ENCODE data around the gene LRRTM1. TPM values are rescaled to one million over a fixed set of nuclear protein-coding genes. Genes with fewer than 3 reads are reported as not detected.

LRRTM1 gene
- polyA plus RNA-seq, 1 of the 3 experiments (the other 2 are of a cell fraction), result 1.6 TPM

GRCh38 chr2:80300954-80301353 lies 3.6 kb downstream of the LRRTM1 start:
- no peaks in the 10 kb centered on the region for H3F3A ChIP-seq (replicated peaks; ENCODE audit: insufficient read depth)
- no peak overlapping the region for H3K27ac ChIP-seq (ENCODE audit: low read depth in 2 of 2, low read length in 1 of 2)
- H3K9ac ChIP-seq, result no peak overlapping the region
- H3K4me1 ChIP-seq (ENCODE audit: control insufficient read depth in 1 of 2, insufficient read depth in 2 of 2, low read depth in 1 of 2, low read length in 1 of 2), result peaks cover 0 to 24% of the 10 kb centered on the region in 2 experiments; a peak in 1 of 4 replicates
- H3K27me3 ChIP-seq (ENCODE audit: insufficient read depth), result peaks cover 32% of the 10 kb centered on the region
- H2AFZ ChIP-seq (ENCODE audit: low read depth), result no peak overlapping the region
- no peaks in the 10 kb centered on the region for H3K36me3 ChIP-seq (replicated peaks in 1 of 2; ENCODE audit: control insufficient read depth in 1 of 2, insufficient read depth in 2 of 2, low read length in 1 of 2)
- DNase-seq, result no peak
- H3K4me2 ChIP-seq, result no peak overlapping the region
- POLR2A ChIA-PET, result no interaction called here
- H3K4me3 ChIP-seq (ENCODE audit: low read depth in 2 of 2, low read length in 1 of 2), result no peak overlapping the region
- WGBS (ENCODE audit: low lambda C conversion rate), result 80% methylated on average over 1 of the region's 1 CpG
- no peaks in the 10 kb centered on the region for H3K9me2 ChIP-seq
- no peak for TF ChIP-seq SIN3A (IDR thresholded peaks at IDR 0.05; ENCODE audit: borderline replicate concordance, low read depth, low read length)
- no peak for TF ChIP-seq TCF12 (IDR thresholded peaks at IDR 0.05)
- TF ChIP-seq EZH2phosphoT487 (IDR thresholded peaks at IDR 0.05; ENCODE audit: borderline replicate concordance, low read depth), result no peak
- TF ChIP-seq MEF2A (IDR thresholded peaks at IDR 0.05; ENCODE audit: borderline replicate concordance, low read depth), result no peak
- no peak for TF ChIP-seq GATA2 (CRISPR knock-in tag; IDR thresholded peaks at IDR 0.05)
- no peak for TF ChIP-seq FOSL2 (IDR thresholded peaks at IDR 0.05; ENCODE audit: borderline replicate concordance, low read depth)
- TF ChIP-seq ZBTB33 (IDR thresholded peaks at IDR 0.05; ENCODE audit: borderline replicate concordance, low read depth), result no peak
- no peak for TF ChIP-seq RFX5 (IDR thresholded peaks at IDR 0.05; ENCODE audit: low read length)
- no peak for TF ChIP-seq FOXM1 (IDR thresholded peaks at IDR 0.05; ENCODE audit: low read depth)
- no peak for TF ChIP-seq PBX3 (IDR thresholded peaks at IDR 0.05)
- no peak for TF ChIP-seq IRF3 (IDR thresholded peaks at IDR 0.05; ENCODE audit: low read depth, low read length)
- TF ChIP-seq SMC3 (IDR thresholded peaks at IDR 0.05; ENCODE audit: low read depth, low read length), result no peak
- no peak for TF ChIP-seq RAD21 (IDR thresholded peaks at IDR 0.05; ENCODE audit: low read length)
- no peak for TF ChIP-seq REST (IDR thresholded peaks at IDR 0.05; ENCODE audit: low read depth, low read length)
- no peak for TF ChIP-seq YY1 (IDR thresholded peaks at IDR 0.05; ENCODE audit: low read depth)
- no peak for TF ChIP-seq NFIC (IDR thresholded peaks at IDR 0.05; ENCODE audit: borderline replicate concordance)
- no peak for TF ChIP-seq MAX (IDR thresholded peaks at IDR 0.05; ENCODE audit: low read depth)
- no peak for TF ChIP-seq USF1 (IDR thresholded peaks at IDR 0.05; ENCODE audit: borderline replicate concordance, low read depth)
- no peak for TF ChIP-seq CHD2 (IDR thresholded peaks at IDR 0.05; ENCODE audit: low read length, partially characterized antibody)
- no peak for TF ChIP-seq RCOR1 (IDR thresholded peaks at IDR 0.05; ENCODE audit: low read length)
- CTCF ChIA-PET, result interaction anchor here (1.1 to 2.2 kb wide), 2 partner anchors 25 to 63 kb away, joined by 3 to 7 read pairs; no protein-coding TSS in a partner anchor
- no peaks in the 10 kb centered on the region for H4K20me1 ChIP-seq (ENCODE audit: insufficient read depth)
- no peaks in the 10 kb centered on the region for H3K9me3 ChIP-seq
- H3K79me2 ChIP-seq (ENCODE audit: insufficient read depth), result no peaks in the 10 kb centered on the region

All from SK-N-SH (cell line).